Measurements from ENCODE around the gene RBMXL3. TPM values are rescaled to one million over a fixed set of nuclear protein-coding genes. Genes with fewer than 3 reads are reported as not detected.

The RBMXL3 gene
- total and polyA plus RNA-seq, 2 donors (not counting 3 experiments of a cell fraction or from before 2014, with no cell fraction given), result not detected

DNA sequence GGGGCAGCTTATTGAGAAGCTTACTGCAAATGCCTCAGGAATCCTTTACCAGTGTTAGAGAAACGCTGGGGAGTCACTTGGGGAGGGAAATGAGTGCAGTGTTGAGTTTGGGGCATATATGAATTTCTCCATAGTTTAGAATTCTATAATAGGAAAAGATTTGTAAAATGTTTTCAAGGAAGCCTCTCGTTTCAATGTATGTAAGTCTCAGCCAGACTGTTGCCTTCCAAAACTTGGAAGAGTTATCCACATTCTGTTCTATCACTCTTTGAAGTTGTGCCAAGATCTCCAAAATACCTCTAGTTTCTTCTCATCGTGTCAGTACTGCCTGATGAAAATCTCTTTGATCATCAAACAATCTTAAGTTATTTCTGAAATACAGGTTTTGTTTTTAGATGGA lies 45.3 kb downstream of the RBMXL3 start:
- H3K4me1 ChIP-seq (ENCODE audit: control insufficient read depth, extremely low read depth, insufficient read depth, low read length), result peaks cover 8% of the 10 kb centered on the region
- H3K79me2 ChIP-seq (ENCODE audit: control insufficient read depth, insufficient read depth, low read length), result no peaks in the 10 kb centered on the region
- no peaks in the 10 kb centered on the region for H4K20me1 ChIP-seq (replicated peaks; ENCODE audit: control insufficient read depth, extremely low read depth, insufficient read depth, low read length)
- peak overlapping the region in 2 of 3 experiments; percentile 68 to 81 for H3K4me3 ChIP-seq (replicated peaks in 1 of 3; ENCODE audit: insufficient read depth in 1 of 3, low read depth in 1 of 3, low read length in 3 of 3)
- FAIRE-seq (no peak), DNase-seq (ENCODE audit: low read depth, low spot score) (no peak)
- H3K27ac ChIP-seq (ENCODE audit: insufficient read depth, low read depth, low read length), result no peak overlapping the region
- POLR2A ChIA-PET, result no interaction called here
- BruUV-seq (replicated peaks), result no TSS peak
- H3K4me2 ChIP-seq (ENCODE audit: insufficient read depth, low read length), result peak overlapping the region; percentile 95
- H3K27me3 ChIP-seq (ENCODE audit: control insufficient read depth in 2 of 2, insufficient read depth in 2 of 2, low read length in 2 of 2), result no peaks in the 10 kb centered on the region
- H2AFZ ChIP-seq (ENCODE audit: low read depth, low read length), result peak overlapping the region; percentile 96
- H3K36me3 ChIP-seq (ENCODE audit: control insufficient read depth in 2 of 2, extremely low read depth in 1 of 2, insufficient read depth in 2 of 2, low read length in 2 of 2), result no peaks in the 10 kb centered on the region
- peak overlapping the region; percentile 3 for H3K9ac ChIP-seq (replicated peaks; ENCODE audit: extremely low read depth, insufficient read depth, low read length)
- TF ChIP-seq FOS (IDR thresholded peaks at IDR 0.05; ENCODE audit: borderline replicate concordance, insufficient read depth, low read length), result no peak
- no peak for TF ChIP-seq EZH2 (IDR thresholded peaks at IDR 0.05; ENCODE audit: borderline replicate concordance, low read depth, low read length, severe bottlenecking)
- TF ChIP-seq JUN (IDR thresholded peaks at IDR 0.05; ENCODE audit: borderline replicate concordance, insufficient read depth, insufficient read length, low read depth), result no peak
- TF ChIP-seq, protein P1, sequence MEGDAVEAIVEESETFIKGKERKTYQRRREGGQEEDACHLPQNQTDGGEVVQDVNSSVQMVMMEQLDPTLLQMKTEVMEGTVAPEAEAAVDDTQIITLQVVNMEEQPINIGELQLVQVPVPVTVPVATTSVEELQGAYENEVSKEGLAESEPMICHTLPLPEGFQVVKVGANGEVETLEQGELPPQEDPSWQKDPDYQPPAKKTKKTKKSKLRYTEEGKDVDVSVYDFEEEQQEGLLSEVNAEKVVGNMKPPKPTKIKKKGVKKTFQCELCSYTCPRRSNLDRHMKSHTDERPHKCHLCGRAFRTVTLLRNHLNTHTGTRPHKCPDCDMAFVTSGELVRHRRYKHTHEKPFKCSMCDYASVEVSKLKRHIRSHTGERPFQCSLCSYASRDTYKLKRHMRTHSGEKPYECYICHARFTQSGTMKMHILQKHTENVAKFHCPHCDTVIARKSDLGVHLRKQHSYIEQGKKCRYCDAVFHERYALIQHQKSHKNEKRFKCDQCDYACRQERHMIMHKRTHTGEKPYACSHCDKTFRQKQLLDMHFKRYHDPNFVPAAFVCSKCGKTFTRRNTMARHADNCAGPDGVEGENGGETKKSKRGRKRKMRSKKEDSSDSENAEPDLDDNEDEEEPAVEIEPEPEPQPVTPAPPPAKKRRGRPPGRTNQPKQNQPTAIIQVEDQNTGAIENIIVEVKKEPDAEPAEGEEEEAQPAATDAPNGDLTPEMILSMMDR (IDR thresholded peaks at IDR 0.05; ENCODE audit: extremely low read depth in 1 of 2, insufficient read depth in 1 of 2, low read depth in 1 of 2, low read length in 2 of 2), result no peak
- no peak for TF ChIP-seq POLR2AphosphoS5 (IDR thresholded peaks at IDR 0.05; ENCODE audit: insufficient read depth, low read depth, low read length)
- no peak for TF ChIP-seq MYC (IDR thresholded peaks at IDR 0.05; ENCODE audit: low read depth, low read length)
- TF ChIP-seq, protein P2, sequence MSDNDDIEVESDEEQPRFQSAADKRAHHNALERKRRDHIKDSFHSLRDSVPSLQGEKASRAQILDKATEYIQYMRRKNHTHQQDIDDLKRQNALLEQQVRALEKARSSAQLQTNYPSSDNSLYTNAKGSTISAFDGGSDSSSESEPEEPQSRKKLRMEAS (IDR thresholded peaks at IDR 0.05; ENCODE audit: insufficient read depth, insufficient read length), result no peak
- no peak for TF ChIP-seq GATA2 (IDR thresholded peaks at IDR 0.05; ENCODE audit: insufficient read depth, insufficient read length, low read depth, low read length)
- no peak for TF ChIP-seq POLR2A (IDR thresholded peaks at IDR 0.05; ENCODE audit: low read depth, low read length)
- H3K9me3 ChIP-seq (replicated peaks; ENCODE audit: control insufficient read depth, insufficient read depth, low read length), result no peaks in the 10 kb centered on the region
- CTCF ChIA-PET, result no interaction called here
- H3K9me1 ChIP-seq (replicated peaks; ENCODE audit: control insufficient read depth, extremely low read depth, insufficient read depth, low read length), result no peaks in the 10 kb centered on the region
- intact Hi-C loops (cut with micrococcal nuclease), result loop anchor here (5.0 kb wide), 2 partner anchors 62 to 443 kb away; no protein-coding TSS in a partner anchor
- dilution Hi-C loops (cut with MboI; ENCODE audit: extremely low pct_ligation_motif_present, low sequenced_read_pairs), result no loop called here
